Suprapubic skin (tissue), 3 donors: Measurements from ENCODE around the gene DPP10.

Experiments
- EP300 ChIP-seq: sonication (generic); formaldehyde crosslinking; IDR thresholded peaks from one replicate; pipeline ENCODE4 v1.6.1; 2017; ENCODE audit warnings: antibody characterized with exemption
- POLR2A ChIP-seq, 2 donors: fragments of 450-650 bp; IDR thresholded peaks; one replicate each; pipeline ENCODE4 v1.6.1; 2017; ENCODE audit warnings: antibody characterized with exemption in 2 of 2, mild to moderate bottlenecking in 2 of 2, moderate library complexity in 2 of 2
- TF ChIP-seq, protein P1 (sequence below), 2 donors: fragments of 200-600 bp in 1 of 2; fragments of 450-650 bp in 1 of 2; sonication (generic) in 1 of 2; IDR thresholded peaks; one replicate each; pipeline ENCODE4 v1.5.1; 2016 to 2019; ENCODE audit warnings: antibody characterized with exemption in 2 of 2, mild to moderate bottlenecking in 1 of 2, moderate library complexity in 1 of 2

DNA sequence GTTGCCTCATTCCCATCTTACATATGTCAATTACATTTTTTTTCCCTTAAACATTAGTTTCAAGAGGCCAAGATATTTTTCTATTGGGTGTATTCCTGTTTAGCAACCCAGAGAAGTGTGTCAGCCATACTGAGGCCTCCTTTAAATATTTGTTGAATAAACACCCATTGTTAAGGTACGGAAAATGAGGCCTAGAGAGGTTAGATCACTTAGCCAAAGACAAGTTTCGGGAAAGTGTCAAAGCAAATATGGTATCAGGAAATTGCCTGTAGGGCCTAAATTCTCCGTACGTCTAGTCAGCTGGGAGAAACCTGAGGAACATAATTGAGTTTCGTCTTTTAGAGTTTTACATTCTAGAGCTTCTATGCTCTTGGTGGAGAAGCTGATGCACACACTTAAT, 1138.3 kb downstream of the DPP10 start:
- TF ChIP-seq POLR2A (IDR thresholded peaks at IDR 0.05) = no peak
- TF ChIP-seq, protein P1, sequence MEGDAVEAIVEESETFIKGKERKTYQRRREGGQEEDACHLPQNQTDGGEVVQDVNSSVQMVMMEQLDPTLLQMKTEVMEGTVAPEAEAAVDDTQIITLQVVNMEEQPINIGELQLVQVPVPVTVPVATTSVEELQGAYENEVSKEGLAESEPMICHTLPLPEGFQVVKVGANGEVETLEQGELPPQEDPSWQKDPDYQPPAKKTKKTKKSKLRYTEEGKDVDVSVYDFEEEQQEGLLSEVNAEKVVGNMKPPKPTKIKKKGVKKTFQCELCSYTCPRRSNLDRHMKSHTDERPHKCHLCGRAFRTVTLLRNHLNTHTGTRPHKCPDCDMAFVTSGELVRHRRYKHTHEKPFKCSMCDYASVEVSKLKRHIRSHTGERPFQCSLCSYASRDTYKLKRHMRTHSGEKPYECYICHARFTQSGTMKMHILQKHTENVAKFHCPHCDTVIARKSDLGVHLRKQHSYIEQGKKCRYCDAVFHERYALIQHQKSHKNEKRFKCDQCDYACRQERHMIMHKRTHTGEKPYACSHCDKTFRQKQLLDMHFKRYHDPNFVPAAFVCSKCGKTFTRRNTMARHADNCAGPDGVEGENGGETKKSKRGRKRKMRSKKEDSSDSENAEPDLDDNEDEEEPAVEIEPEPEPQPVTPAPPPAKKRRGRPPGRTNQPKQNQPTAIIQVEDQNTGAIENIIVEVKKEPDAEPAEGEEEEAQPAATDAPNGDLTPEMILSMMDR (IDR thresholded peaks at IDR 0.05) = no peak
- TF ChIP-seq EP300 = no peak
